ENCODE measurements around the gene DSE.
"Not testable (repeated sequence)": the region's sequence is repeated elsewhere in the genome, so short reads cannot be mapped to it uniquely, and the experiment has no call there.

The DSE gene

DNA sequence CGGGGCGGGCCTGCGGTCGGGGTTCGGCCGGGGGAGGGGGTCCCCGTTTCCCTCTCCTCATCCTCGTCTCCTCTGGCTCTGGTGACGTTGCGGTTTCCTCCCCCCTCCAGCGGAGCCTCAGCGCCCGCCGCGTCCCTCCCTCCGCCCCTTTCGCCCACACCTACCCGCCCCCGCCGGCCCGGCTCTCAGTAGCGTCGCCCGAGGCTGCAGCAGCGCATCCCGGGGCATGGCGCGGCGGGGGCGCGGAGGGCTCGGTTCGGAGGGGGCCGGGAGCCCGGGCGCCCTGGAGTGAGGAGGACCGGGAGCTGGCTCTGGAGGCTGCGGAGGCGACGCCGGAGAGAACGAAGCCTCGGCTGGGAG, at the start of gene DSE:
DSE (plus strand) TSS at position 188 of the 360 bp plus-strand sequence. CDS start 28,304 bp downstream, outside the sequence.
- no peak for DNase-seq

DNA sequence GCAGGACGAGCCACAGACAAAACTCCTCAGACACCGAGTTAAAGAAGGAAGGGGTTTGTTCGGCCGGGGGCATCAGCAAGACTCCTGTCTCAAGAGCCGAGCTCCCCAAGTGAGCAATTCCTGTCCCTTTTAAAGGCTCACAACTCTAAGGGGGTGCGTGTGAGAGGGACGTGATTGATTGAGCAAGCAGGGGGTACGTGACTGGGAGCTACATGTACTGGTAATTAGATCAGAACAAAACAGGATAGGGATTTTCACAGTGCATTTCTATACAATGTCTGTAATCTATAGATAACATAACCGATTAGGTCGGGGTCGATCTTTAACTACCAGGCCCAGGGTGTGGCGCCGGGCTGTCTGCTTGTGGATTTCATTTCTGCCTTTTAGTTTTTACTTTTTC, 48.8 kb upstream of the DSE start:
- DNase-seq = not testable (repeated sequence)

DNA sequence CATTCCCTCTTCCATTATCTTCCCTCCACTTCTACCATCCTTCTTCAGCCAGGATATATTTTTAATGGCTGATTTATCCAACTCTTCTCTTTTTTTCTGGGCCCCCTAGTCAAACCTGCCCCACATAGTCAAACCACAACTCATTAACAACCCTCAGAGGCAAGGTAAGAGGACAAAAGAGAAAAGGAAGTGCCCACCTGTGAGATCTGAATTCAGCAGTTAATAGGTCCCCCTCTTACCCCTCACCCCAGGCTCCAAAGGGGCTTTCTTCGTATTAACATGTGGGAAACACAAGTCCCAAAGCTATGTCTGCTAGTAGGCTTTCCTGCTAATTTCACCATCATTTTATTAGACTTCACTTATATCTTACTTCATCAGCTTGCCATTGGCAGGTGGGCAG, 46.9 kb upstream of the DSE start:
- no peak for DNase-seq

DNA sequence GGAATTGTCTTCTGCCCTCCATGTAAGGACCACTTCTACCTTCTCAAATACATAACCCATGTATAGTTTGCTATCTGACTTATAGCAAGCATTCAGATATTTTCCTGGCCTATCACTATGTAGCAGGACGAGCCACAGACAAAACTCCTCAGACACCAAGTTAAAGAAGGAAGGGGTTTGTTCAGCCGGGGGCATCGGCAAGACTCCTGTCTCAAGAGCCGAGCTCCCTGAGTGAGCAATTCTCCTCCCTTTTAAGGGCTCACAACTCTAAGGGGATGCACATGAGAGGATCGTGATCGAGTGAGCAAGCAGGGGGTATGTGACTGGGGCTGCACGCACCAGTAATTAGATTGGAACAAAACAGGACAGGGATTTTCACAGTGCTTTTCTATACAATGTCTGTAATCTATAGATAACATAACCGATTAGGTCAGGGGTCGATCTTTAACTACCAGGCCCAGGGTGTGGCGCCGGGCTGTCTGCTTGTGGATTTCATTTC, 45.1 kb upstream of the DSE start:
- not testable (repeated sequence) for DNase-seq

DNA sequence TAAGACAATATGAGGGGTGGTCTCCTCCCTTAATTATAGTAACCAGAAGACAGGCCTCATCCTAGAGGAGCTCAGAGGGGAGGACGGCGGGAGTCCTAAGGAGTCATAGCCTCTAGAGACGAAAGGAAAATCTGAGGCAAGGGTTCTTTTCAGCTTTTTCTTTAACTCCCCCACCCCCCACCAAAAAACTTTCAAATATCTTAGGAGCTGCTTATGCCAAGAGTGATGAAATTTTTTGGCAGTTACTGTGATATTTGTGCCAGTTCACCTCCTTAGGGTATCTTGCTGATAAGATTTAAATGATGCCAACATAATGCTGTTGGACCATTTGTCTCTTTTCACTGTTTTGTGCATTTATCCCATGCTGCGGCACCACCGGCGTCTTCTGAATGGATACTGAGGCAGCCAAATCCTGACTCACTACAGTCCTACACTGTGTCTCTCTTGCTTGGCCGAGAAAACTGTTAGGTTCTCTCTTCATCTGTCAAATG, 44.5 kb upstream of the DSE start:
- no peak for DNase-seq

DNA sequence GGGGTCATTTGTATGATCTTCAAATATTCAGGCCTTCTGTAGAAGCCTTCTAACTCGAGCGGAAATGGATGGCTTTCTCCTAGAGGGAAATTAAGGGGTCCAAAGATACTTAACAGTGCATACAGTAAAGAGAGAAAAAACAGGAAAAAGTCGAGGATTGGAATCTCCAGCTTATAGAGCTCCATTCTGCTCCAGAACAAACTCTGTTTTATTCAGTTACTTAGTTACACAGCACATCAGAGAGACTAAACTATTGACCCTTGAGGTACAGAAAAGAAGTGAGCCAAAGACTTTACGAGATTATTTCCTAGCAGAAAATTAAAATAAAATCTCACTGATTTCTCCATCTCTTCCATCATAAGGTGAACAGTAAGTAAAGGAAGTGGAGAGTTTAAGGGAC, 43.8 kb upstream of the DSE start:
- no peak for DNase-seq

DNA sequence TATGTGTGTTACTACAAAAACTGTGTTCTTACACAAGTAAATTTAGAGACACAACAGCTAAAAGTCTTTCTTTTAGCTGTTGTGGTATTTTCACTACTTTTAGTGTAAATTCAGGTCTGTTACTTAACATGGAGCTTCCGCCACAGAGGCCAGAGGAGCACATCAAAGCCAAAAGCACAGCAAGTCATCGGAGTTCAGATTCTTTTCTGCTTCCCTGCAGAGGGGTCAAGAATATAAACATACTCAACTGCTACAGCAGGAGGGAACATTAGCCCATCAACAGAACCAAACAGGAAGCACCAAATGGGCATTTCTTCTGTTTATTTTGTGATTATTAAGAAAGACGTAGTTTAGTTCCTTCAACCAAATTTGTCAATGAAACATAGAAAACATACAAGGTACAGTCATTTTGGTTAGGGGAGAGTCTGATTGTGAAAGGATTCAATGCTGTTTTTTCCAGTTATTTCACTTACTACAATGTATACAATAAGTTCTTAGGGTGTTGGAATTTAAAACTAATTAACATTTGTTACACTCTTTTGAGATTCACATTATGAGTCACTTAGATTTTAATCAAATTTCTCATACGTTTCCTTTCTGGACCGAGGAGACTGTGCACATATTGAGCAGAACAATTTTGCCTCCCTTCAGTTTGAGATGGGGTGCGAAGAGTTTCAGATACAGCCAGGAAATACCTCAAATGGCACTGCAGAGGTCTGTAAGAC, 42.8 kb upstream of the DSE start:
- no peak for DNase-seq

DNA sequence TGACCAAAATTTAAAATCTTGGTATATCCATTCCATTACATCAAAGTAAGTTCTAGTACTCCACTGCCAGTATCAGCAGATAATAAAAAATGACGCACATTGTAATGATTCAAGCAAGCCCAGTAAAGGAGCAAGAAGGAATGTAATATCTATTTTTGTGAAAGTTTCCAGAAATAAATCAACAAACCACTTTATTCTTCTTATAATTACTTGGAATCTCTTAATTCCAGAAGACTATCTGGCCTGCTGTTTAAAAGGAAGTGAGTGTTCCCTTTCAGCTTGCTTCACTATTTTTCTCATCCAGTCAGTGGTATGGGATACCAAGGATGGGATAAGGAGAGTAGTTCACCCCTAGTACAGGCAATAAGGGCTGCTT, 42.2 kb upstream of the DSE start:
- DNase-seq = no peak

DNA sequence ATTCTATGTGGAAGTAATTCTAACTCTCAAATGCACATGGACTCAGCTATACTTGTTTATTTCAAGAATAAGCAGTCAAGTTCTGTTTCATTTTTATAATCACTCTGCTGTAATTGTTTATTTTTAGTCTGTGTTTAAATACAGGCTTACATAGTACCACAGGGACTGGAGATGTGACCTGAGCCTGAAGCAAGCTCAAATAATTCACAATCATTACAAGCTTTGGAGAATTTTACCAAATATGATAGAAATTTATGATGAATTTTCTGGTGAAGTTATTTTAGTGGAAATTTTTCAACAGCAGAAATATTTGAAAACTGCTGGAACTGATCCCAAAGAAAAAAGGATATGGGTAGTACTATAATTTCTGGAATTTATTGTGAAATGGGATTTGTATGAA, 41.6 kb upstream of the DSE start:
- DNase-seq = no peak

DNA sequence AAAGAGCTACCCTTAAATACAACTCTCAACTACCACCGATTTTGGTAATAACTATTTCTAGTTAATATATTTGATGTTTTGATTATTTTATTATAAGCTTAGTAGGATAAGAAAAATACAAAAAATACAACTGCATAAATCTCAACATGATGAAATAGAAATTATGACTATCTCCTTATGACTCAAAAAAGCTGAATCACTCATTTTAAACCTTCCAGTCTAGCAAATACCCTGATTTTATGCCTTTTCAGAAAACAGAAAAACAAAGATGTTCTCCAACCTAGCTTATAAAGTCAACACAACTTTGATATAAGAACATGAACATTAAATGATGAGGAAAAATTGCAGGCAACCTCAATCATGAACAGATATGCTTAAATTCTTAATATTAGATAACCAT, 40.2 kb upstream of the DSE start:
- no peak for DNase-seq

DNA sequence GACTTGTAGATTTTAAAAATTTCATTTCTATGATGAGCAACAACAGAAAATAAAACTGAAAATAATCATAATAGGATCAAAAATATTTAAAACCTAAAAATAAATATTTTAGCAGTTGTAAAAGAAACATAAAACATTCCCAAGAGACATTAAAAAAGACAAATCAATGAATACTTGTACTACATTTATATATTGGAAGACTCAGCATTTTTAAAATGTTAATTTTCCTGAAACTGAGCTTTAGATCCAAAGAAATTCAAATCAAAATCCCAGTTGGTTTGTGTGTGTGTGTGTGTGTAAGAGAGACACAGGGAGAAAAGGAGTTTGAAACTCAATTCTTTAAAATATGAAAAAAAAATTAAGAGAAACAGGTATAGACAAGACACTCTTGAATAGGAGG, 38.7 kb upstream of the DSE start:
- no peak for DNase-seq

DNA sequence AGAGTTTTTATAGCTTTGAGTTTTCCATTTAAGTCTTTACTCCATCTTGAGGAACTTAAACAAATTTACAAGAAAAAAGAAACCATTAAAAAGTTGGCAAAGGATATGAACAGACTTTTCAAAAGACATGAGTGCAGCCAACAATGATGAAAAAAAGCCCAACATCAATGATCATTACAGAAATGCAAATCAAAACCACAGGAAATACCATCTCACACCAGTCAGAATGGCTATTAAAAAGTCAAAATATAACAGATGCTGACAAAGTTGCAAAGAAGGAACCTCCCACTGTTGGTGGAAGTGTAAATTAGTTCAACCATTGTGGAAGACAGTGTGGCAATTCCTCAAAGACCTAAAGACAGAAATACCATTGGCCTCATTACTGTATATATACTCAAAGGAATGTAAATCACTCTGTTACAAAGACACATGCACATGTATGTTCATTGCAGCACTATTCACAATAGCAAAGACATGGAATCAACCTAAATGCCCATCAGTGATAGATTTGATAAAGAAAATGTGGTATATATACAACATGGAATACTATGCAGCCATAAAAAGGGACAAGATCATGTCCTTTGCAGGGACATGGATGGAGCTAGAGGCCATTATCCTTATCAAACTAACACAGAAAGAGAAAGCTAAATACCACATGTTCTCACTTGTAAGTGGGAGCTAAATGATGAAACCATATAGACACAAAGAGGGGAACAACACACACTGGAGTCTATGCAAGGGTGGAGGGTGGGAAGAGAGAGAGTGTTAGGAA, 35.9 kb upstream of the DSE start:
- not testable (repeated sequence) for DNase-seq

DNA sequence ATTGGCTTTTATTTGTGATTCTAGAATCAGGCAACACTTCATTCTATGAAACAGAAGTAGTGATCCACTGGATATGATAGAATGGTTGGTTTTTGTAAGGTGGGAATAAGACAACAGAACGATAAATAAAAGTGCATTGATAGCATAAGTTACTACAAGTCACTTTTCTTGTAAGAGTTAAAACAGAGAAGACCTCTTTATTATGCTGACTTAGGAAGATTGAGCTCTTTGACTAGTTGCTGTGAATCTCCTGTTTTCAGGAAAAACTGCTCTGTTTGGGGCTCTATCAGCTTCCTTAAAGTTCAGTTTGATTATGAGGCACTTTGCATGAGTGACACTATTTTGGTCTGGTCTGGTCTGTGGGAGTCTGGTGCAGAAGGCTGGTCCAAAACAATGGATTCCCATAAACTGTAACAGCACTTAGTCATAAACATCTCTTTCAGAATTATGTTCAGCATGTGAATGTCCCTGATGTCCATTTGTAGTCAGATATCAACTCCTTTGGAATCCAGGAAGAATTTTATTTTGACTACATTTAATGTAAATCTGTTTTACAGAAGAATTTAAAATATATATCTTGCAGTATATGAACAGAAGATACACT, 35.0 kb upstream of the DSE start:
- no peak for DNase-seq

DNA sequence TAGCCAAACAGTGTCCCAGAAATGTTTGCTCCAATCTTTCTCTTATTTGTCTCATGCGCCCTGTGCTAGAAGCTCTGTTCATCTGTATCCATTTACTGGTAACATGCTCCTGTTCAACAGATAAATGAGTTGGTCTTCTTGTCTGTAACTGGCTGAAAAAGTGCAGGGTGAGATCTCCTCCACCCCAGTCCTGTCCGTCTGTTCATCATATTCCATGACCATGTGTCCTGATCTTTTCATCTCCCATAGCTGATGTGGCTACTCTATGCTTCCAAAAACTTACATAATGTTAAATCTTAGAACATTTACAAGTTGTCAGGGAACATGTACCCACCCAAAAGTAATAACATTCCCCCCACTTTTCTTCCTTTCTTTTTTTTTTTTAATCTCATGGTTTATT, 31.8 kb upstream of the DSE start:
- no peak for DNase-seq

DNA sequence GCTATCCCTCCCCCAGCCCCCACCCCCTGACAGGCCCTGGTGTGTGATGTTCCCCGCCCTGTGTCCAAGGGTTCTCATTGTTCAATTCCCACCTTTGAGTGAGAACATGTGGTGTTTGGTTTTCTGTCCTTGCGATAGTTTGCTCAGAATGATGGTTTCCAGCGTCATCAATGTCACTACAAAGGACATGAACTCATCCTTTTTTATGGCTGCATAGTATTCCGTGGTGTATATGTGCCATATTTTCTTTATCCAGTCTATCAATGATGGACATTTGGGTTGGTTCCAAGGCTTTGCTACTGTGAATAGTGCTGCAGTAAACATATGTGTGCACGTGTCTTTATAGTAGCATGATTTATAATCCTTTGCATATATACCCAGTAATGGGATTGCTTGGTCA, 30.1 kb upstream of the DSE start:
- not testable (repeated sequence) for DNase-seq

DNA sequence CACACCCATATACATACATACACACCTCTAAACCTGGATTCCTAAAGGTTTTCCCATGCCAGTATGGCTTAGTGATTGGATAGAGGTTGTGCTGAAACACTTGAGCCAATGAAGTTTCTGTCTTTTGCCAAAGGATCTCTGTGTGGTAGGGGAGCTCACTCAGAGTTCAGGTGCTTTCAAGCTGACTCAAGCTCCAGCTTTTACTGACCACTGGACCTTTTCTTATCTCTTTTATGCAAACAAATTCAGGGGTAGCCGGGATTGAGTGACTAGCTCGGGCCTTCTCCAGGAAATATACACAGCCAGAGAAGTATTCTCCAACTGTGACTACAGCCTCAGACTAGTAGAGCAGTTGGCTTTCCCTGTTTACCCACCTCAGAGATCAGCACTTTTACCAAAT, 21.5 kb upstream of the DSE start:
- no peak for DNase-seq

DNA sequence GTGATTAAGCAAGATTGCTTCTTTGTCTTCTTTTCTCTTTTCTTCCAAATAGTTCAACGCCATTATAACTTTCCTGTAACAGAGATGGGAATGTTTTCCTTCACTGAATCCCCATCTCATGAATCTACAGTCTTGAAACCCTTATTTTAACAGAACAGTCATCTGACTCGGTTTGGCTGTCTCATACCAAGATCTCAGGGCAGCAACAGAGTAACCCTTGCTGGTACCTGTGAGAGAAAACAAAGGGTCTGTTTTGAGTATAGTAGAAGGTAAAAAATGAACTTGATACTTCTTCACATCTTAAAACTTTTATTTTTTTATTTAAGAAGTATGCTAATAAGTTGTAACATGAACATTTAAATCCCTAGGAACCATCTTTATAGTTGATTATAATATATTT, 19.6 kb upstream of the DSE start:
- no peak for DNase-seq

DNA sequence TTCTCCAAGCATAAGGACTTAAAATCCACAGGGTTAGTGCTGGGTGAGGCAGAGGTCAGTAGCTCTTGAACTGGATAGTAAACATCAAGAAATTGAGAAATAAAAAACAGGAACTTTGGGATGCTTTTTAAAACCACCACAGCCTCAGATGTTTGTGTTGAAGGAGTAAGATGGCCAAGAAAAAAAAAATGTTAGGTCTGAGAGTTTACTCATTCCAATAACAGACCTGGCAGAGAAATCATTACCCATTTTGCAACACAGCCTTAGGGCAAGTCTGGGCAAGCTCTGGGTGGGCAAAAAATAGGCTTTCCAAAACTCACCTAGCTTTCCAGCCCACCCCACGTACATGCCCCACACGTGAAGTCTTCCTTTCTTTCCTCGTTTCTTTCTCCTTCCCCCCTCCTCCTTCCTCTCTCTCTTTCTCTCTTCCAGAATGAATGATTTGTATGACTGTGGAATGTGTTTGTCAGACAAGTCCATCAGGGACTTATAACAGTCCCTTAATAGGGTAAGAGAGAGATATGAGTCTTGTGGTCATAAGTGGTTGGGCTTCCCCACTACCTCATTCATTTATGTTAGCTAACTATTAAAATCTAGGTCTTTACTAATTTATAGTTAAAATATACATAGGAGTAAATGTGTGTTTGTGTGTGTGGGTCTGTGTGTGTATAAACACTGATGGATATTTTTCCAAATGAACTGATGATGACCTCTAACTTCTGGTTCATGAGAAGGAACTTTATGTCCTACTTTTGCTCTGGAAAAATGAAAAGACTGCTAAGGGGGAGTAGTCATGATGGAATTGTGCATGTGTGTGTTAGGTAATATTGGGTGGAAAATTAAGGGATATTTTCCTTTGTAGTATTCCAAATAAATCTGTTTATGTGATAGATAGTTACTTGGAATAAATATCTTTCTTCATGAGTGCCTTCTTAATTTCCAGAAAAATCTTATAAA, 18.0 kb upstream of the DSE start:
- DNase-seq = no peak

DNA sequence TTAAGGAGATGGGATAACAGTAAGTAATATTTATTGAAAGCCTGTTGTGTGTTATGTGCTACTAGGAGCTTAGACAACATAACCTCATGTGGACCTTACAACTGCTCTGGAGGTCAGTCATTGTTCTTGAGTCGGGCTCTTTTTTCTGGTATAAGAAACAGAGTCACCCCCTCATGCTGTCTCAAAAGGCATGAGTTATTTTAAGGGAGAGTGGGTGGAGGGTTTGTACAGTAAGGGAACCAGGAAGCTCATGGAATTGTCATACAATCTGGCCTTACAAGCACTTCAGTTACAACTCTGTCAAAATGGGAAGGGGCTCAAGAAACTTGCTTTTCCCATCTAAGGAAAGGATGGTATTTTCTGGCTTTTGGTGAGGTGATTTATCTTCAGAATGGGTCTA, 16.5 kb upstream of the DSE start:
- DNase-seq = no peak

DNA sequence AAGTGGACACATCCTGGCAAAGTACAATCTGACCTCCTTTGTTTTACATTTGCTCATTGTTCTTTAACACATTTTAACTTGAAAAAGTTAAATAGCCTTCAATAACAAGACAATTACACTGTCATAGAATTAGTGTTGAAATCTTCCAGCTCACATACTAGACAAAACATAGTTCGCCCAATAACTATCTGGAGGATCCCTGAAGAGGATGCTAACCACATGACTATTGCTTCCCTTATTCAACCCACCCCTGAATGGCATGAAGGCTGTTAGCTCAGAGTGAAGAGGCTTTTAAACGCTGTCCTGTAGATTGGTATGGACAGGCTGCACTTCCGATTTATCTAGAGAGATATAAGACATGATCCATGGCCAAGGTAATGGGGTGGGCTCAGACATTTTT, 15.0 kb upstream of the DSE start:
- no peak for DNase-seq

DNA sequence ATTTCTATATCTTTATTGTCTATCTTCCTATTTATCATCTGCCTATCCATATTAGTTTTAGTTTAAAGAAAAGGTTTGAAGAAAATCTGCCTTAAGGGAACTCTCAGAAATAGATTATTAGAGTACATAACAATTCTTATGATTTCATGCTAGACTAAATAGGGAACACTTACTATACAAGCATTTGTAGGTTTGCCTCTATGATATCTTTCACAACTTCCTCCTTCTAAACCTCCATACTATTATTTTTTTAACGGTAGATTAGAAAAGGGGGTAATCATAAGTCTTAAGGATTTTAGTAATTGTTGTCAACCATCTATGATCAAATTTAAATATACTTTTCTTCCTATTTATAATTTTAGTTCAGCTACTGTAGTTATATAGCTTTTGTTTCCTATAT, 11.6 kb upstream of the DSE start:
- DNase-seq = no peak

DNA sequence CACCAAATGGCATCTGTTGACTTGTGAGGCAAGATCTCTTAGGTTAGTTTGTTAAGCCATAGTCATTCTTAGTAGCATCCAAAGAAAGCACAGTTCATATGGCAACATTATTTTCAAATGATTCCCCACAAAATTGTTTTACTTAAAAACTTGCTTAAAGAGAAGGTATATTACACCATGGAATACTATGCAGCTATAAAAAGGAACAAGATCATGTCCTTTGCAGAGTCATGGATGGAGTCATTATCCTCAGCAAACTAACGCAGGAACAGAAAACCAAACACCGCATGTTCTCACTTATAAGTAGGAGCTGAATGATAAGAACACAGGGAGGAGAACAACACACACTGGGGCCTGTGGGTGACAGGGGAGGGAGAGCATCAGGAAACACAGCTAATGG, 10.9 kb upstream of the DSE start:
- DNase-seq = no peak

DNA sequence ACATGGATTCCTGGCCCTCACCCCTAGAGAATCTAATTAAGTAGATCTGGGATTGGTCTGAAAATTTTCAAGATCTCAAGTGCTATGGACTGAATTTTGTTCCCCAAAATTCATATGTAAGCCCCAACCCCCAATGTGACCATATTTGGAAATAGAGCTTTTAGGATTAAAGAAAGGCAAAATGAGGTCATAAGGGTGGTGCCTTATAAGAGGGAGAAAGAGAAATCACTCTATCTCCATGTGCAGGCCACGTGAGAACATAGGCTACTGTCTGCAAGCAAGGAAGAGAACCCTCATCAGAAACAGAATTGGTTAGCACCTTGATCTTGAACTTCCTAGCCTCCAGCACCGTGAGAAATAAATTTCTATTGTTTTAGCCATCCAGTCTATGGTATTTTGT, 8.5 kb upstream of the DSE start:
- DNase-seq = no peak

Measured in NCI-H446 (cell line).